ENCODE data around the gene CNTNAP2. TPM values are rescaled to one million over a fixed set of nuclear protein-coding genes. Genes with fewer than 3 reads are reported as not detected.

Gene CNTNAP2
- total and polyA plus RNA-seq, 8 donors, result 0.09 to 1.1 (median 0.38) TPM

DNA sequence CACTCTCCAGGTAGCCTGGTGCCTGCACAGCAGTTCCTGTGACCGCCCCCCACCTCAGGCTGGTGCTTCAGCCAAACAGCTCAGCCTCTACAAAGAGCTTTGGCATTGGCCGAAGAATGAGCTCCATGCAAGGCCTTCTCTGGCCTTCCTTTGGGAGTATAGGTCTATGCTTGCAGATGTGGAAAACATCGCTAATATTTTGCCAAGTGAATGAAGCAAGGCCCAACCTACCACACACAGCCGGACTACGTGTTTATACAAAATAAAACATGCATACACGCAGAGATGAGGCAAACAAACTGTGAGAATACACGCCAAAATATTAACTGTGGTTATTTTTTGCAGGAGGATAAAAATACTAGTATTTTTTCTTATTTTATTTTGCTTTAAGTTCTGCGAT, 2057.8 kb downstream of the CNTNAP2 start:
- WGBS, 2 donors, result 77 to 82% methylated on average over 8 of the region's 8 CpGs
- H3K27me3 ChIP-seq, result no peaks in the 10 kb centered on the region
- no peak for TF ChIP-seq CTCF (IDR thresholded peaks at IDR 0.05)
- ATAC-seq, result no peak
- H3K36me3 ChIP-seq, result no peaks in the 10 kb centered on the region
- intact Hi-C loops (cut with DNase I), result no loop called here
- no peak overlapping the region for H3K4me3 ChIP-seq
- no peak overlapping the region for H3K27ac ChIP-seq
- DNase-seq, result no peak
- H3K4me1 ChIP-seq, result no peaks in the 10 kb centered on the region
- H3K9me3 ChIP-seq, result no peaks in the 10 kb centered on the region
- no peak for FAIRE-seq

GRCh38 chr7:148175512-148175911, 2058.9 kb downstream of the CNTNAP2 start:
- FAIRE-seq, result no peak
- intact Hi-C loops (cut with DNase I), result no loop called here

DNA sequence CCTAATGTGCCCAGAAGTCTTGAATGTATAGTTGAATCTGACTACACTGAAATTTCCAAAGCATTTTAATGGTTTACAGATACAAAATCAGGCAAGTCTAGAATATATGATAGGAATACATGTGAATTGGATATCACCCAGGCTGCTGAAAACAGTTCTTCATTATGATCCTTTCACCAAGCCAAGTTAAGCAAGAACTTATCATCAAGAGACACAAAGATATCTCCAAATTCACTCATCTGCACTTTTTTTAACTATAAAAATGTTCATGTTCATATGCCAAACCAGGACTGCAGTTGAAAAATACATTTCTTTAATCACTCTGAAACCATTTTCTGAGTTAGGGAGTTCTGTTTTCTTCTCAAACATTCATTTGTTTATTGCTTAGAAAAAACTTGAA, 2061.4 kb downstream of the CNTNAP2 start:
- ATAC-seq, result no peak
- intact Hi-C loops (cut with DNase I), result no loop called here
- no peak overlapping the region for H3K27ac ChIP-seq
- H3K27me3 ChIP-seq, result no peaks in the 10 kb centered on the region
- H3K4me3 ChIP-seq, result no peak overlapping the region
- FAIRE-seq, result no peak
- H3K36me3 ChIP-seq, result no peaks in the 10 kb centered on the region
- no peak for TF ChIP-seq CTCF (IDR thresholded peaks at IDR 0.05)
- H3K4me1 ChIP-seq, result no peaks in the 10 kb centered on the region
- DNase-seq, result no peak
- no peaks in the 10 kb centered on the region for H3K9me3 ChIP-seq

More at GRCh38 chr7:148175512-148175911, 2058.9 kb downstream of the CNTNAP2 start:
- Histone ChIP-seq H3K27ac (no peak overlapping the region), H3K27me3 (no peaks in the 10 kb centered on the region), H3K36me3 (no peaks in the 10 kb centered on the region), H3K4me1 (no peaks in the 10 kb centered on the region), H3K9me3 (no peaks in the 10 kb centered on the region), H3K4me3 (no peak overlapping the region)
- TF ChIP-seq CTCF (IDR thresholded peaks at IDR 0.05), result no peak
- DNase-seq, result no peak
- 86 to 97% methylated on average over 2 of the region's 2 CpGs for WGBS, 2 donors
- no peak for ATAC-seq

- no peak for TF ChIP-seq CTCF (IDR thresholded peaks at IDR 0.05)
- H3K27ac ChIP-seq, result no peak overlapping the region
- H3K27me3 ChIP-seq, result no peaks in the 10 kb centered on the region
- ATAC-seq, result no peak
- no peaks in the 10 kb centered on the region for H3K4me1 ChIP-seq
- no peak for DNase-seq
- no peak overlapping the region for H3K4me3 ChIP-seq
- H3K9me3 ChIP-seq, result no peaks in the 10 kb centered on the region
- H3K36me3 ChIP-seq, result no peaks in the 10 kb centered on the region
- intact Hi-C loops (cut with DNase I), result no loop called here
- FAIRE-seq, result no peak
Observed at GRCh38 chr7:148180075-148180474, 2063.5 kb downstream of the CNTNAP2 start.

- ATAC-seq, result no peak
- intact Hi-C loops (cut with DNase I), result no loop called here
- Histone ChIP-seq H3K4me1 (no peaks in the 10 kb centered on the region), H3K27ac (no peak overlapping the region), H3K36me3 (no peaks in the 10 kb centered on the region), H3K27me3 (no peaks in the 10 kb centered on the region), H3K9me3 (no peaks in the 10 kb centered on the region), H3K4me3 (no peak overlapping the region)
- FAIRE-seq, result no peak
- 43 to 57% methylated on average over 5 of the region's 5 CpGs for WGBS, 2 donors
- no peak for DNase-seq
- TF ChIP-seq CTCF (IDR thresholded peaks at IDR 0.05), result no peak
Observed at GRCh38 chr7:148182264-148182663, 2065.7 kb downstream of the CNTNAP2 start.
